Coronary artery (tissue), 2 donors: Measurements from ENCODE around the gene MCIDAS.
A peak's percentile ranks its signal among the peaks of the same experiment; 100 is the strongest.

ENCODE experiments used
- DNase-seq: peaks from one replicate; pipeline ENCODE4 v3.0.0-alpha.2; 2017; ENCODE audit warnings: low spot score
- H3K27ac ChIP-seq, 2 donors: fragments of 200-600 bp; sonication (generic); one replicate each; pipeline ENCODE4 v1.5.1; 2016 to 2019
- H3K4me3 ChIP-seq: fragments of 200-600 bp; sonication (generic); 2 replicates; pipeline ENCODE4 v1.5.1; 2016; ENCODE audit warnings: mild to moderate bottlenecking, moderate library complexity
- CTCF ChIP-seq: fragments of 200-600 bp; sonication (generic); IDR thresholded peaks from one replicate; pipeline ENCODE4 v1.5.1; 2019; ENCODE audit warnings: antibody characterized with exemption

MCIDAS gene

GRCh38 chr5:55227664-55228430 lies 732 bp upstream of the MCIDAS start:
- TF ChIP-seq CTCF = no peak

GRCh38 chr5:55226027-55226933 lies 835 bp downstream of the MCIDAS start:
- DNase-seq = no peak
- Histone ChIP-seq H3K27ac (no peak overlapping the region), H3K4me3 (peak overlapping the region; percentile 69)

More at GRCh38 chr5:55227664-55228430, 732 bp upstream of the MCIDAS start:
- H3K4me3 ChIP-seq = peak overlapping the region; percentile 69
- H3K27ac ChIP-seq = no peak overlapping the region
- no peak for DNase-seq

GRCh38 chr5:55225346-55225745 lies 1.8 kb downstream of the MCIDAS start:
- DNase-seq = no peak
- no peak for TF ChIP-seq CTCF
- Histone ChIP-seq H3K27ac (no peak overlapping the region), H3K4me3 (no peak overlapping the region)

More at GRCh38 chr5:55226027-55226933, 835 bp downstream of the MCIDAS start:
- no peak for TF ChIP-seq CTCF

GRCh38 chr5:55223812-55224240 lies 3.3 kb downstream of the MCIDAS start:
- Histone ChIP-seq H3K27ac (no peak overlapping the region), H3K4me3 (peak overlapping the region; percentile 38)
- DNase-seq = no peak
- TF ChIP-seq CTCF = no peak

- no peak for DNase-seq
- TF ChIP-seq CTCF = no peak
- Histone ChIP-seq H3K27ac (no peak overlapping the region), H3K4me3 (peak overlapping the region; percentile 38)
These were observed 3.9 kb downstream of the MCIDAS start for GRCh38 chr5:55222985-55223811.

- TF ChIP-seq CTCF = no peak
- DNase-seq = no peak
- Histone ChIP-seq H3K27ac (no peak overlapping the region), H3K4me3 (peak overlapping the region; percentile 38)
These were observed 4.8 kb downstream of the MCIDAS start for GRCh38 chr5:55222092-55222984.
